OCI-LY3 (cell line): Measurements from ENCODE around the gene SLC25A48.

Experiments used
- H2AFZ ChIP-seq: fragments of 200-600, 300-600 bp; shearing (Covaris generic); 2 replicates; pipeline ENCODE4 v1.6.0; 2014; ENCODE audit warnings: antibody characterized with exemption, low read depth, low read length
- H3K27ac ChIP-seq: fragments of 200-600, 300-600 bp; sonication (generic); 2 replicates; pipeline ENCODE4 v1.5.1; 2014; ENCODE audit warnings: mild to moderate bottlenecking, low read length, moderate library complexity, mixed read lengths
- H3K27me3 ChIP-seq: fragments of 200-600, 300-600 bp; sonication (generic); 2 replicates; pipeline ENCODE4 v1.6.1; 2014; ENCODE audit warnings: low read depth, low read length, mixed read lengths
- H3K36me3 ChIP-seq: fragments of 200-600, 300-600 bp; sonication (generic); replicated peaks from 2 replicates; pipeline ENCODE3; 2014; ENCODE audit warnings: low read depth, low read length, mixed read lengths
- H3K4me1 ChIP-seq: fragments of 300-600, 200-600 bp; sonication (generic); 2 replicates; pipeline ENCODE4 v1.6.1; 2014; ENCODE audit warnings: low read length, mixed read lengths
- H3K4me2 ChIP-seq: fragments of 200-600, 300-600 bp; sonication (generic); 2 replicates; pipeline ENCODE4 v1.6.1; 2014; ENCODE audit warnings: low read length, mixed read lengths
- H3K4me3 ChIP-seq: fragments of 300-600, 200-600 bp; sonication (generic); 2 replicates; pipeline ENCODE4 v1.5.1; 2014; ENCODE audit warnings: antibody characterized with exemption, mild to moderate bottlenecking, low read length, moderate library complexity
- H3K79me2 ChIP-seq: fragments of 300-600, 200-600 bp; shearing (Covaris generic); 2 replicates; pipeline ENCODE4 v1.6.1; 2014; ENCODE audit warnings: mild to moderate bottlenecking, low read length, mixed read lengths
- H3K9ac ChIP-seq: fragments of 300-600, 200-600 bp; shearing (Covaris generic); 2 replicates; pipeline ENCODE4 v1.6.0; 2014; ENCODE audit warnings: mild to moderate bottlenecking, low read length, moderate library complexity
- H3K9me3 ChIP-seq: fragments of 200-600, 300-600 bp; shearing (Covaris generic); 2 replicates; pipeline ENCODE4 v1.6.1; 2014; ENCODE audit warnings: low read length, mixed read lengths; ENCODE audit not compliant: insufficient read depth
- H4K20me1 ChIP-seq: fragments of 200-600, 300-600 bp; sonication (generic); 2 replicates; pipeline ENCODE4 v1.6.1; 2016; ENCODE audit warnings: low read length, mixed read lengths; ENCODE audit not compliant: insufficient read depth
- EZH2phosphoT487 ChIP-seq: fragments of 200-600 bp; shearing (Covaris generic); IDR thresholded peaks from 2 replicates; pipeline ENCODE4 v1.6.1; 2018; ENCODE audit warnings: antibody characterized with exemption, mixed run types, low read depth
- TF ChIP-seq, protein P1 (sequence below): fragments of 200-600, 300-600 bp; sonication (generic); IDR thresholded peaks from 2 replicates; pipeline ENCODE4 v1.5.1; 2014; ENCODE audit warnings: antibody characterized with exemption, low read length, low read depth

SLC25A48 gene

DNA sequence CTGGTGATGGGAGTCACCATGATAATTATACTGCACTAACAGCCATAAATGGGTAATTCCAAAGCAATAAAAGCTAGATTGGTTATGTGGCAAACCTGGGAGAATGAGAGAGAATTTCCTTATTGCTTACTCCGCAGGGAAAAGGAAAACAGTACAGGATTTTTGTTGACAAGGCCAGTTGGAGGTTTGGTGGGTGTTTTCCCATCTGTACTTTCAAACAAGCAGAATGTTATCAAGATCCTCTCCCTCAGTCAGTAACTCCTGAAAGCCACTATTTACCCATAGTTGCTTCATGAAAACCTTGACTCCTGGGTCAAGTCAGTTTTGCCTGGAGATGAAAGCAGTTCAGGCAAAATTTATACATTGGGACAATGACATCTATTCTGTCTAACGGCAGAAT is 34.8 kb downstream of the SLC25A48 start:
- TF ChIP-seq, protein P1, sequence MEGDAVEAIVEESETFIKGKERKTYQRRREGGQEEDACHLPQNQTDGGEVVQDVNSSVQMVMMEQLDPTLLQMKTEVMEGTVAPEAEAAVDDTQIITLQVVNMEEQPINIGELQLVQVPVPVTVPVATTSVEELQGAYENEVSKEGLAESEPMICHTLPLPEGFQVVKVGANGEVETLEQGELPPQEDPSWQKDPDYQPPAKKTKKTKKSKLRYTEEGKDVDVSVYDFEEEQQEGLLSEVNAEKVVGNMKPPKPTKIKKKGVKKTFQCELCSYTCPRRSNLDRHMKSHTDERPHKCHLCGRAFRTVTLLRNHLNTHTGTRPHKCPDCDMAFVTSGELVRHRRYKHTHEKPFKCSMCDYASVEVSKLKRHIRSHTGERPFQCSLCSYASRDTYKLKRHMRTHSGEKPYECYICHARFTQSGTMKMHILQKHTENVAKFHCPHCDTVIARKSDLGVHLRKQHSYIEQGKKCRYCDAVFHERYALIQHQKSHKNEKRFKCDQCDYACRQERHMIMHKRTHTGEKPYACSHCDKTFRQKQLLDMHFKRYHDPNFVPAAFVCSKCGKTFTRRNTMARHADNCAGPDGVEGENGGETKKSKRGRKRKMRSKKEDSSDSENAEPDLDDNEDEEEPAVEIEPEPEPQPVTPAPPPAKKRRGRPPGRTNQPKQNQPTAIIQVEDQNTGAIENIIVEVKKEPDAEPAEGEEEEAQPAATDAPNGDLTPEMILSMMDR = no peak
- TF ChIP-seq EZH2phosphoT487 = no peak
- Histone ChIP-seq H3K9me3 (no peaks in the 10 kb centered on the region), H3K36me3 (no peaks in the 10 kb centered on the region), H3K4me3 (no peak overlapping the region), H3K27ac (no peak overlapping the region), H3K79me2 (no peaks in the 10 kb centered on the region), H2AFZ (no peak overlapping the region), H3K9ac (no peak overlapping the region), H3K27me3 (0 out of 2 replicates have a peak, but pooled peaks cover 5% of the 10 kb centered on the region), H3K4me2 (no peak overlapping the region), H4K20me1 (no peaks in the 10 kb centered on the region), H3K4me1 (no peaks in the 10 kb centered on the region)

DNA sequence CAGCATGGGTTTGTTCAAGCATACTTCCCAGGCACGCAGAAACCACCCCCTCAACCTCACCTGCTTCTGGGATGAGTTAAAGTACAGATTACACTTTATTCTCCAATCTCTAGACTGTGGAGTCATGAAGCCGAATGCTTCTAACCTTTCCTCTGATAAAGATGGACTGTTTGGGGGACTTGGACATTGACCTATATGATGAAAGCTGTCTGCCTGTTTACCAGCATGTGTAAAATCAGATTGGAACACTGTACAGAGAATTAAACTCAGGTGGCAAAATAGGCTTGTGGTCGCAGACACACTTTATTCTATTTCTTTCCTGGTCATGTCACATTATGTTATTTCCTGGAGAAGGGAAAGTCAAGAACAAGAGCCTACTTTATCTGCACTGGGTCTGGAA is 35.5 kb downstream of the SLC25A48 start:
- Histone ChIP-seq H3K4me1 (no peaks in the 10 kb centered on the region), H3K27me3 (0 out of 2 replicates have a peak, but pooled peaks cover 5% of the 10 kb centered on the region), H3K36me3 (no peaks in the 10 kb centered on the region), H3K79me2 (no peaks in the 10 kb centered on the region), H4K20me1 (no peaks in the 10 kb centered on the region), H3K9ac (no peak overlapping the region), H3K4me2 (no peak overlapping the region), H3K9me3 (no peaks in the 10 kb centered on the region), H3K4me3 (no peak overlapping the region), H3K27ac (no peak overlapping the region), H2AFZ (no peak overlapping the region)
- TF ChIP-seq, protein P1 = no peak
- no peak for TF ChIP-seq EZH2phosphoT487

DNA sequence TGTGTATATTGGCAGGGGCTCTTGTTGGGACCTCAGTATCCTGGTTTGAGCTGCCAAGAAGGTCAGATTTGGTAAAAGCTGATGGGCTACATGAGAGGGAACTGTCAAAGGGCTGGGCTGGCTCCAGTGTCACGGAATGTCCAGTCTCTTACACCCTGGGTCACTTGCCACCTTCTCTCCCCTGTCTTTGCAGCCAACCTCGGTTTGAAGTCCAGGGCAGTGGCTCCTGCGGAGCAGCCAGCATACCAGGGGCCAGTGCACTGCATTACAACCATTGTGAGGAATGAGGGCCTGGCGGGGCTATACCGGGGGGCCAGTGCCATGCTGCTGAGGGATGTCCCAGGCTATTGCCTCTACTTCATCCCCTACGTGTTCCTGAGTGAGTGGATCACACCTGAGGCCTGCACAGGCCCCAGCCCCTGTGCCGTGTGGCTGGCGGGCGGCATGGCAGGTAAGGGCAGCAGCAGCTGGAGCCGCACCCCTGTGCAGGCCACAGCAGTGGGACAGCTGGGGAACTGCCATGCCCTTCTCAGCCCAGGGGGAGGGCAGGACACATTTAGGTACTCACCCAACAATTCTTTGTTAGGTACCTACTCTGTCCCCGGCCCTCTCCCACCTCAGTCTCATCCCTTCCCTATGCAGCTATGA is 36.9 kb downstream of the SLC25A48 start:
- no peak overlapping the region for H3K4me2 ChIP-seq
- H2AFZ ChIP-seq = no peak overlapping the region
- no peaks in the 10 kb centered on the region for H4K20me1 ChIP-seq
- no peaks in the 10 kb centered on the region for H3K36me3 ChIP-seq
- no peaks in the 10 kb centered on the region for H3K9me3 ChIP-seq
- no peak overlapping the region for H3K9ac ChIP-seq
- 0 out of 2 replicates have a peak, but pooled peaks cover 5% of the 10 kb centered on the region for H3K27me3 ChIP-seq
- H3K79me2 ChIP-seq = no peaks in the 10 kb centered on the region
- no peak for TF ChIP-seq EZH2phosphoT487
- TF ChIP-seq, protein P1 = no peak
- H3K27ac ChIP-seq = no peak overlapping the region
- H3K4me1 ChIP-seq = no peaks in the 10 kb centered on the region
- H3K4me3 ChIP-seq = no peak overlapping the region

DNA sequence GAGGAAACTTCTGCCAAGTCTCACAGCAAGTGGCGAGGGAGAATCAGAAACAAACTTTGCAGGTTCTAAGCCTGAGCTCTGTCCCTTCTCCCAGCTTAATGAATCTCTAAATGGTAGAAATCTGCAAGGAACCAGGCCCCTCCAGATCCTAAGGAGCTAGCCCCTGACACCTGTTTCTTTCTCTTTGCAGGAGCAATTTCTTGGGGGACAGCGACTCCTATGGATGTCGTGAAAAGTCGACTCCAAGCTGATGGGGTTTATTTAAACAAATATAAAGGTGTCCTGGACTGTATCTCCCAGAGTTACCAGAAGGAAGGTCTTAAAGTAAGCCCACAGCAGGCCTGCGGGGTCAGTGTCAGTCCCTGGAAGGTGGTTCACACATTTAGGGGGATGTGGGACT is 39.4 kb downstream of the SLC25A48 start:
- Histone ChIP-seq H2AFZ (no peak overlapping the region), H3K9ac (no peak overlapping the region), H3K36me3 (no peaks in the 10 kb centered on the region), H3K4me2 (no peak overlapping the region), H3K9me3 (no peaks in the 10 kb centered on the region), H3K4me3 (no peak overlapping the region), H3K27ac (no peak overlapping the region), H3K4me1 (no peaks in the 10 kb centered on the region), H3K79me2 (no peaks in the 10 kb centered on the region), H4K20me1 (no peaks in the 10 kb centered on the region), H3K27me3 (0 out of 2 replicates have a peak, but pooled peaks cover 5% of the 10 kb centered on the region)
- TF ChIP-seq, protein P1 = no peak
- no peak for TF ChIP-seq EZH2phosphoT487
